Measurements from ENCODE around the gene RAB3C.

RAB3C gene

GRCh38 chr5:58778888-58779287 is 196.0 kb downstream of the RAB3C start:
- no peak for FAIRE-seq

- no peak for FAIRE-seq
Measured at GRCh38 chr5:58786035-58786434, 203.2 kb downstream of the RAB3C start.

- no peak for FAIRE-seq
Measured at GRCh38 chr5:58786711-58787303, 203.9 kb downstream of the RAB3C start.

- FAIRE-seq, result no peak
Measured at GRCh38 chr5:58787987-58788386, 205.1 kb downstream of the RAB3C start.

GRCh38 chr5:58793888-58794657 is 211.2 kb downstream of the RAB3C start:
- FAIRE-seq, result no peak

- no peak for FAIRE-seq
Measured at GRCh38 chr5:58794875-58795274, 212.0 kb downstream of the RAB3C start.

GRCh38 chr5:58795327-58795726 is 212.5 kb downstream of the RAB3C start:
- FAIRE-seq, result no peak

- no peak for FAIRE-seq
Measured at GRCh38 chr5:58797021-58797420, 214.1 kb downstream of the RAB3C start.

- FAIRE-seq, result no peak
Measured at GRCh38 chr5:58800356-58800755, 217.5 kb downstream of the RAB3C start.

- no peak for FAIRE-seq
Measured at GRCh38 chr5:58800861-58801540, 218.1 kb downstream of the RAB3C start.

GRCh38 chr5:58803056-58803455 is 220.2 kb downstream of the RAB3C start:
- no peak for FAIRE-seq

GRCh38 chr5:58804291-58804690 is 221.4 kb downstream of the RAB3C start:
- no peak for FAIRE-seq

GRCh38 chr5:58810086-58810485 is 227.2 kb downstream of the RAB3C start:
- no peak for FAIRE-seq

- FAIRE-seq, result no peak
Measured at GRCh38 chr5:58813855-58814254, 231.0 kb downstream of the RAB3C start.

- FAIRE-seq, result no peak
Measured at GRCh38 chr5:58816181-58816731, 233.4 kb downstream of the RAB3C start.

GRCh38 chr5:58818465-58818864 is 235.6 kb downstream of the RAB3C start:
- no peak for FAIRE-seq

GRCh38 chr5:58825441-58825840 is 242.6 kb downstream of the RAB3C start:
- FAIRE-seq, result no peak

GRCh38 chr5:58825899-58826298 is 243.0 kb downstream of the RAB3C start:
- FAIRE-seq, result no peak

GRCh38 chr5:58827463-58827862 is 244.6 kb downstream of the RAB3C start:
- FAIRE-seq, result no peak

GRCh38 chr5:58828258-58828657 is 245.4 kb downstream of the RAB3C start:
- no peak for FAIRE-seq

- no peak for FAIRE-seq
Measured at GRCh38 chr5:58834242-58835225, 251.7 kb downstream of the RAB3C start.

- FAIRE-seq, result no peak
Measured at GRCh38 chr5:58836351-58836750, 253.5 kb downstream of the RAB3C start.

GRCh38 chr5:58838729-58839128 is 255.9 kb downstream of the RAB3C start:
- FAIRE-seq, result no peak
